Posterior vena cava (tissue), 2 donors: ENCODE data around the gene PPP1R9A. TPM values are rescaled to one million over a fixed set of nuclear protein-coding genes. Genes with fewer than 3 reads are reported as not detected.

Experiments used
- DNase-seq: peaks from one replicate; pipeline ENCODE4 v3.0.0-alpha.2; 2020; ENCODE audit warnings: low spot score
- intact Hi-C, 2 donors: fragments of 100-400 bp; cut with DNase I; formaldehyde crosslinking; loops; one replicate each; pipeline versions ENCODE4 v1.14.1 to v1.14.2; 2022 to 2023
- total RNA-seq, 2 donors: library from RNA; stranded (reverse); fragmentation: NEBNext Ultra II Directional; extraction: Animal tissue kit (Norgen Biotek cat#: 25700); gene quantifications; one replicate each; pipeline ENCODE4 v1.2.1, GENCODE V29; 2021
- donor health status: DM: yes; HTN: yes; CAD: no.
- donor health status: DM: yes; HTN: yes; CAD: no.

PPP1R9A gene
- total RNA-seq, 2 donors from 2014 or later, result 7.3 to 15.5 TPM

- intact Hi-C loops, result no loop called here
- no peak for DNase-seq
These were observed 312.9 kb downstream of the PPP1R9A start for GRCh38 chr7:95220328-95220727.

GRCh38 chr7:95225301-95225700, 317.9 kb downstream of the PPP1R9A start:
- no peak for DNase-seq
- intact Hi-C loops, result no loop called here

GRCh38 chr7:95229301-95229700, 321.9 kb downstream of the PPP1R9A start:
- intact Hi-C loops, result no loop called here
- DNase-seq, result no peak

GRCh38 chr7:95238252-95238943, 331.0 kb downstream of the PPP1R9A start:
- intact Hi-C loops, result no loop called here
- DNase-seq, result no peak

GRCh38 chr7:95240921-95241320, 333.5 kb downstream of the PPP1R9A start:
- DNase-seq, result no peak
- intact Hi-C loops, result loop anchor here in 1 of 2 donors (10.0 kb wide), 1 partner anchor 786 kb away; no protein-coding TSS in a partner anchor

- intact Hi-C loops, result loop anchor here in 1 of 2 donors (10.0 kb wide), 1 partner anchor 787 kb away; no protein-coding TSS in a partner anchor
- DNase-seq, result no peak
These were observed 334.9 kb downstream of the PPP1R9A start for GRCh38 chr7:95242266-95242665.

GRCh38 chr7:95244616-95245015, 337.2 kb downstream of the PPP1R9A start:
- DNase-seq, result no peak
- intact Hi-C loops, result loop anchor here in 1 of 2 donors (10.0 kb wide), 1 partner anchor 790 kb away; no protein-coding TSS in a partner anchor

GRCh38 chr7:95245828-95246500, 338.6 kb downstream of the PPP1R9A start:
- intact Hi-C loops, result loop anchor here in 1 of 2 donors (10.0 kb wide), 1 partner anchor 791 kb away; no protein-coding TSS in a partner anchor
- no peak for DNase-seq

GRCh38 chr7:95246831-95247370, 339.5 kb downstream of the PPP1R9A start:
- no peak for DNase-seq
- intact Hi-C loops, result loop anchor here in 1 of 2 donors (10.0 kb wide), 1 partner anchor 792 kb away; no protein-coding TSS in a partner anchor

- intact Hi-C loops, result no loop called here
- no peak for DNase-seq
These were observed 343.2 kb downstream of the PPP1R9A start for GRCh38 chr7:95250571-95250970.

GRCh38 chr7:95251966-95252365, 344.6 kb downstream of the PPP1R9A start:
- no peak for DNase-seq
- intact Hi-C loops, result no loop called here

GRCh38 chr7:95253986-95254385, 346.6 kb downstream of the PPP1R9A start:
- intact Hi-C loops, result no loop called here
- no peak for DNase-seq

GRCh38 chr7:95255691-95256090, 348.3 kb downstream of the PPP1R9A start:
- intact Hi-C loops, result no loop called here
- DNase-seq, result no peak

- intact Hi-C loops, result no loop called here
- DNase-seq, result no peak
These were observed 354.6 kb downstream of the PPP1R9A start for GRCh38 chr7:95261895-95262415.

- DNase-seq, result no peak
- intact Hi-C loops, result no loop called here
These were observed 355.5 kb downstream of the PPP1R9A start for GRCh38 chr7:95262875-95263274.

- intact Hi-C loops, result no loop called here
- DNase-seq, result no peak
These were observed 356.5 kb downstream of the PPP1R9A start for GRCh38 chr7:95263785-95264362.

GRCh38 chr7:95264363-95264891, 357.0 kb downstream of the PPP1R9A start:
- intact Hi-C loops, result no loop called here
- no peak for DNase-seq

- intact Hi-C loops, result no loop called here
- no peak for DNase-seq
These were observed 358.2 kb downstream of the PPP1R9A start for GRCh38 chr7:95265634-95266033.

- no peak for DNase-seq
- intact Hi-C loops, result no loop called here
These were observed 360.4 kb downstream of the PPP1R9A start for GRCh38 chr7:95267754-95268153.

GRCh38 chr7:95269640-95270039, 362.2 kb downstream of the PPP1R9A start:
- intact Hi-C loops, result no loop called here
- no peak for DNase-seq
